Measurements from ENCODE around the gene PSMD8.

PSMD8 gene

GRCh38 chr19:38386971-38387549, 12.7 kb downstream of the PSMD8 start:
- no peak for DNase-seq (ENCODE audit: low read depth in 4 of 4, low spot score in 1 of 4)

GRCh38 chr19:38387550-38388348, 13.4 kb downstream of the PSMD8 start, which contains the start of gene GGN:
Gene GGN, minus strand, starts transcription at chr19:38388034. Its CDS starts 773 bp downstream, at chr19:38387261.
- peak; percentile 65 to 71 (median 68) for DNase-seq (ENCODE audit: low read depth in 4 of 4, low spot score in 1 of 4)

GRCh38 chr19:38388349-38389100, 14.2 kb downstream of the PSMD8 start, which contains the start of gene SPRED3:
Gene SPRED3, plus strand, starts transcription at chr19:38388697. Its CDS starts 1,606 bp downstream, at chr19:38390303.
- no peak for DNase-seq (ENCODE audit: low read depth in 4 of 4, low spot score in 1 of 4)

GRCh38 chr19:38389101-38389925, 14.9 kb downstream of the PSMD8 start:
- no peak for DNase-seq (ENCODE audit: low read depth in 4 of 4, low spot score in 1 of 4)

GRCh38 chr19:38389957-38390924, 15.9 kb downstream of the PSMD8 start:
- no peak for DNase-seq (ENCODE audit: low read depth in 4 of 4, low spot score in 1 of 4)

- DNase-seq (ENCODE audit: low read depth in 4 of 4, low spot score in 1 of 4), result no peak
Observed at GRCh38 chr19:38391911-38392464, 17.6 kb downstream of the PSMD8 start.

- no peak for DNase-seq (ENCODE audit: low read depth in 4 of 4, low spot score in 1 of 4)
Observed at GRCh38 chr19:38392707-38393308, 18.4 kb downstream of the PSMD8 start.

- DNase-seq (ENCODE audit: low read depth in 4 of 4, low spot score in 1 of 4), result peak; percentile 40 to 75 (median 58)
Observed at GRCh38 chr19:38394488-38394887, 20.1 kb downstream of the PSMD8 start.

GRCh38 chr19:38395381-38396114, 21.2 kb downstream of the PSMD8 start:
- DNase-seq (ENCODE audit: low read depth in 4 of 4, low spot score in 1 of 4), result peak in 2 of 4 experiments; percentile 32 to 40

- DNase-seq (ENCODE audit: low read depth in 4 of 4, low spot score in 1 of 4), result no peak
Observed at GRCh38 chr19:38399081-38399480, 24.7 kb downstream of the PSMD8 start.

GRCh38 chr19:38399537-38399936, 25.2 kb downstream of the PSMD8 start:
- DNase-seq (ENCODE audit: low read depth in 4 of 4, low spot score in 1 of 4), result no peak

- DNase-seq (ENCODE audit: low read depth in 4 of 4, low spot score in 1 of 4), result no peak
Observed at GRCh38 chr19:38400361-38400760, 26.0 kb downstream of the PSMD8 start.

GRCh38 chr19:38401148-38401547, 26.8 kb downstream of the PSMD8 start:
- DNase-seq (ENCODE audit: low read depth in 4 of 4, low spot score in 1 of 4), result no peak

- no peak for DNase-seq (ENCODE audit: low read depth in 4 of 4, low spot score in 1 of 4)
Observed at GRCh38 chr19:38402623-38402966, 28.2 kb downstream of the PSMD8 start.

- DNase-seq (ENCODE audit: low read depth in 4 of 4, low spot score in 1 of 4), result peak; percentile 91 to 96 (median 94)
Observed at GRCh38 chr19:38402967-38403674, 28.8 kb downstream of the PSMD8 start, which contains the start of gene FAM98C. Gene FAM98C, plus strand, starts transcription at chr19:38403093. Its CDS starts 61 bp downstream, at chr19:38403154.

- DNase-seq (ENCODE audit: low read depth in 4 of 4, low spot score in 1 of 4), result no peak
Observed at GRCh38 chr19:38404858-38405257, 30.5 kb downstream of the PSMD8 start.

GRCh38 chr19:38405276-38405675, 30.9 kb downstream of the PSMD8 start:
- no peak for DNase-seq (ENCODE audit: low read depth in 4 of 4, low spot score in 1 of 4)

All from stimulated activated CD4-positive, alpha-beta T cell treated with anti-CD3 and anti-CD28 coated beads, Interleukin-1b, Interleukin-23, amount 100 ng/mL, for 24 hours (primary cell).